ENCODE data around the gene MDFI. TPM values are rescaled to one million over a fixed set of nuclear protein-coding genes. Genes with fewer than 3 reads are reported as not detected.

MDFI gene
- total RNA-seq, 2 donors from 2014 or later: not detected

- Mint-ChIP-seq H3K36me3 (ENCODE audit: low read depth) (no peaks in the 10 kb centered on the region), H3K27me3 (no peaks in the 10 kb centered on the region), H3K9me3 (no peaks in the 10 kb centered on the region), H3K27ac (no peak overlapping the region), H3K4me1 (no peaks in the 10 kb centered on the region), H3K4me3 (no peak overlapping the region)
- ATAC-seq (replicated peaks): no peak
These were observed 57.6 kb downstream of the MDFI start for GRCh38 chr6:41695825-41696224.

GRCh38 chr6:41696788-41697187 lies 58.5 kb downstream of the MDFI start:
- no peaks in the 10 kb centered on the region for H3K9me3 Mint-ChIP-seq
- H3K36me3 Mint-ChIP-seq (ENCODE audit: low read depth): no peaks in the 10 kb centered on the region
- no peak overlapping the region for H3K27ac Mint-ChIP-seq

GRCh38 chr6:41697861-41698781 lies 59.9 kb downstream of the MDFI start:
- Mint-ChIP-seq H3K36me3 (ENCODE audit: low read depth) (no peaks in the 10 kb centered on the region), H3K4me1 (no peaks in the 10 kb centered on the region), H3K27ac (no peak overlapping the region), H3K4me3 (no peak overlapping the region), H3K9me3 (no peaks in the 10 kb centered on the region), H3K27me3 (no peaks in the 10 kb centered on the region)
- no peak for ATAC-seq (replicated peaks)

More at GRCh38 chr6:41696788-41697187, 58.5 kb downstream of the MDFI start:
- Mint-ChIP-seq H3K27me3 (no peaks in the 10 kb centered on the region), H3K4me1 (no peaks in the 10 kb centered on the region), H3K4me3 (no peak overlapping the region)
- no peak for ATAC-seq (replicated peaks)

GRCh38 chr6:41699063-41699462 lies 60.8 kb downstream of the MDFI start:
- no peak for ATAC-seq (replicated peaks)
- no peak overlapping the region for H3K4me3 Mint-ChIP-seq
- no peaks in the 10 kb centered on the region for H3K27me3 Mint-ChIP-seq
- no peak overlapping the region for H3K27ac Mint-ChIP-seq
- H3K36me3 Mint-ChIP-seq (ENCODE audit: low read depth): no peaks in the 10 kb centered on the region
- H3K9me3 Mint-ChIP-seq: no peaks in the 10 kb centered on the region
- no peaks in the 10 kb centered on the region for H3K4me1 Mint-ChIP-seq

- Mint-ChIP-seq H3K4me1 (no peaks in the 10 kb centered on the region), H3K36me3 (ENCODE audit: low read depth) (no peaks in the 10 kb centered on the region), H3K27me3 (no peaks in the 10 kb centered on the region), H3K27ac (no peak overlapping the region), H3K4me3 (no peak overlapping the region), H3K9me3 (no peaks in the 10 kb centered on the region)
- no peak for ATAC-seq (replicated peaks)
These were observed 62.4 kb downstream of the MDFI start for GRCh38 chr6:41700463-41701347.

GRCh38 chr6:41702089-41702745 lies 63.9 kb downstream of the MDFI start:
- Mint-ChIP-seq H3K27me3 (no peaks in the 10 kb centered on the region), H3K27ac (no peak overlapping the region), H3K4me3 (no peak overlapping the region), H3K36me3 (ENCODE audit: low read depth) (no peaks in the 10 kb centered on the region), H3K9me3 (no peaks in the 10 kb centered on the region), H3K4me1 (peaks cover 6% of the 10 kb centered on the region)
- no peak for ATAC-seq (replicated peaks)

GRCh38 chr6:41702771-41703494 lies 64.7 kb downstream of the MDFI start:
- H3K36me3 Mint-ChIP-seq (ENCODE audit: low read depth): no peaks in the 10 kb centered on the region
- ATAC-seq (replicated peaks): no peak
- H3K27me3 Mint-ChIP-seq: no peaks in the 10 kb centered on the region
- peaks cover 12% of the 10 kb centered on the region for H3K4me1 Mint-ChIP-seq
- no peak overlapping the region for H3K27ac Mint-ChIP-seq
- no peaks in the 10 kb centered on the region for H3K9me3 Mint-ChIP-seq
- H3K4me3 Mint-ChIP-seq: no peak overlapping the region

Other genes with a start within 250 kb of the MDFI start
- 10 to 100 TPM in 1 of 2 donors, 1 to 10 TPM in 1; 8.7 to 11.6 TPM for gene FOXP4, start 92.1 kb upstream of the MDFI start, total RNA-seq
- 10 to 100 TPM in 1 of 2 donors, 1 to 10 TPM in 1; 9.4 to 12.0 TPM for gene TFEB, start 97.1 kb downstream of the MDFI start, total RNA-seq
- gene PGC, start 108.9 kb downstream of the MDFI start, total RNA-seq: not detected
- gene FRS3, start 141.4 kb downstream of the MDFI start, total RNA-seq: 1 to 10 TPM; 2.6 to 2.9 TPM
- not detected for gene PRICKLE4, start 142.3 kb downstream of the MDFI start, total RNA-seq
- gene TOMM6, start 149.2 kb downstream of the MDFI start, total RNA-seq: 100 to 1,000 TPM; 124 to 320 TPM

Measured in activated T-helper 17 cell treated with anti-CD3 and anti-CD28 coated beads, Interleukin-2, amount 50 U/mL, for 72 hours (primary cell).